ENCODE data around the gene IFNA1. TPM values are rescaled to one million over a fixed set of nuclear protein-coding genes. Genes with fewer than 3 reads are reported as not detected.

IFNA1 gene
- total and polyA plus RNA-seq, 2 experiments from 2014 or later, result not detected

GRCh38 chr9:21477466-21477865, 37.2 kb downstream of the IFNA1 start:
- H3K27me3 Mint-ChIP-seq (ENCODE audit: insufficient read depth, low read depth, poor library complexity), result no peaks in the 10 kb centered on the region
- Histone ChIP-seq H3K4me1 (ENCODE audit: insufficient read depth) (no peaks in the 10 kb centered on the region), H2AFZ (no peak overlapping the region), H3F3A (replicated peaks; ENCODE audit: low read depth) (no peaks in the 10 kb centered on the region), H3K9me2 (ENCODE audit: insufficient read depth) (peaks cover 9% of the 10 kb centered on the region; the same call in 1 of the 2 replicates), H3K27ac (ENCODE audit: low read depth) (no peak overlapping the region), H3K4me2 (no peak overlapping the region), H3K4me3 (no peak overlapping the region), H4K20me1 (replicated peaks; ENCODE audit: insufficient read depth) (no peaks in the 10 kb centered on the region; the same call in 1 of the 2 replicates), H3K27me3 (ENCODE audit: insufficient read depth) (no peaks in the 10 kb centered on the region), H3K36me3 (ENCODE audit: insufficient read depth) (no peaks in the 10 kb centered on the region), H3K79me2 (replicated peaks; ENCODE audit: insufficient read depth) (no peaks in the 10 kb centered on the region)
- no peaks in the 10 kb centered on the region for H3K9me3 Mint-ChIP-seq
- no peak for ATAC-seq
- DNase-seq (ENCODE audit: low spot score), result no peak
- H3K27ac Mint-ChIP-seq, result no peak overlapping the region
- H3K4me3 Mint-ChIP-seq, result no peak overlapping the region
- TF ChIP-seq CREB1 (CRISPR knock-in tag; IDR thresholded peaks at IDR 0.05; ENCODE audit: low read depth), result no peak
- TF ChIP-seq POLR2AphosphoS5 (IDR thresholded peaks at IDR 0.05; ENCODE audit: low read depth), result no peak
- TF ChIP-seq JUNB (IDR thresholded peaks at IDR 0.05; ENCODE audit: unreplicated experiment), result no peak
- no peak for TF ChIP-seq NANOG (IDR thresholded peaks at IDR 0.05; ENCODE audit: borderline replicate concordance)
- no peak for TF ChIP-seq REST (IDR thresholded peaks at IDR 0.05; ENCODE audit: unreplicated experiment)
- TF ChIP-seq ZNF114 (CRISPR knock-in tag; IDR thresholded peaks at IDR 0.05), result no peak
- no peak for TF ChIP-seq ZNF462 (CRISPR knock-in tag; IDR thresholded peaks at IDR 0.05)
- TF ChIP-seq ETS1 (IDR thresholded peaks at IDR 0.05), result no peak
- no peak for TF ChIP-seq EZH2phosphoT487 (IDR thresholded peaks at IDR 0.05; ENCODE audit: unreplicated experiment)
- TF ChIP-seq STAT1 (IDR thresholded peaks at IDR 0.05; ENCODE audit: unreplicated experiment), result no peak
- TF ChIP-seq ZNF331 (CRISPR knock-in tag; IDR thresholded peaks at IDR 0.05; ENCODE audit: low read depth), result no peak
- TF ChIP-seq EZH2 (IDR thresholded peaks at IDR 0.05; ENCODE audit: low read depth, unreplicated experiment), result no peak
- no peaks in the 10 kb centered on the region for H3K4me1 Mint-ChIP-seq
- H3K36me3 Mint-ChIP-seq (ENCODE audit: low read depth), result no peaks in the 10 kb centered on the region

All from GM23338 (cell line).